B cell (primary cell): ENCODE data around the gene ZNF346. TPM values are rescaled to one million over a fixed set of nuclear protein-coding genes. Genes with fewer than 3 reads are reported as not detected.

Experiments used
- ATAC-seq: fragments of 200-7000 bp; cut with Tn5 transposase; one replicate; pipeline ENCODE4 v1.10.0; 2021; ENCODE audit warnings: low read depth, mild to moderate bottlenecking, moderate number of reproducible peaks, moderate library complexity
- CTCF ChIA-PET: fragments of 350-600 bp; sonication (Branson Sonifier 250); formaldehyde crosslinking; loops from one replicate; lab custom pipeline; 2021; ENCODE audit warnings: antibody characterized with exemption, inconsistent platforms; lab: Charles Lee
- POLR2A ChIA-PET: fragments of 350-600 bp; sonication (Branson Sonifier 250); formaldehyde crosslinking; loops from one replicate; lab custom pipeline; 2021; ENCODE audit warnings: antibody characterized with exemption; lab: Charles Lee
- DNase-seq: peaks from one replicate; pipeline ENCODE4 v3.0.0; 2013
- H2AFZ ChIP-seq: 2 replicates; pipeline ENCODE4 v1.6.1; 2012; ENCODE audit warnings: mild to moderate bottlenecking, low read depth, low read length; ENCODE audit not compliant: insufficient read depth, poor library complexity, severe bottlenecking
- H3K27ac ChIP-seq, 2 donors: 1 replicate in 1 of 2; 2 replicates in 1 of 2; pipeline ENCODE4 v1.5.1; 2012 to 2013; ENCODE audit warnings: low read length in 2 of 2, mild to moderate bottlenecking in 2 of 2, moderate library complexity in 1 of 2
- H3K27me3 ChIP-seq, 4 experiments: fragments of 200-600 bp in 1 of 4; sonication (generic) in 1 of 4; replicated peaks in 1 of 4; 1 replicate in 2 of 4; 2 replicates in 2 of 4; pipeline versions ENCODE4 v1.6.1 to v1.7.0; 2013 to 2016; ENCODE audit warnings: low read length in 3 of 4, mild to moderate bottlenecking in 2 of 4, mixed read lengths in 1 of 4, moderate library complexity in 1 of 4; ENCODE audit not compliant: insufficient read depth in 4 of 4, control insufficient read depth in 3 of 4; ENCODE audit errors: control extremely low read depth in 1 of 4
- H3K36me3 ChIP-seq, 2 experiments: replicated peaks in 1 of 2; 1 replicate in 1 of 2; 2 replicates in 1 of 2; pipeline versions ENCODE4 v1.6.1 to v1.7.1; 2013; ENCODE audit warnings: low read length in 1 of 2; ENCODE audit not compliant: insufficient read depth in 2 of 2, control insufficient read depth in 1 of 2; ENCODE audit errors: control extremely low read depth in 1 of 2, extremely low read depth in 1 of 2
- H3K4me1 ChIP-seq, 2 donors: fragments of 200-600 bp in 1 of 2; sonication (generic) in 1 of 2; 1 replicate in 1 of 2; 2 replicates in 1 of 2; pipeline versions ENCODE4 v1.5.1 to v1.6.1; 2013 to 2017; ENCODE audit warnings: low read length in 2 of 2; ENCODE audit not compliant: control insufficient read depth in 2 of 2, insufficient read depth in 2 of 2
- H3K4me2 ChIP-seq: replicated peaks from 2 replicates; pipeline ENCODE3; 2012; ENCODE audit warnings: mild to moderate bottlenecking, low read depth, low read length; ENCODE audit not compliant: poor library complexity, severe bottlenecking
- H3K4me3 ChIP-seq, 5 experiments: fragments of 200-600 bp in 1 of 5; sonication (generic) in 1 of 5; 1 replicate in 3 of 5; 2 replicates in 2 of 5; pipeline versions ENCODE4 v1.5.1 to v1.7.0; 2011 to 2016; ENCODE audit warnings: low read length in 4 of 5, mild to moderate bottlenecking in 4 of 5, low read depth in 2 of 5, control low read depth in 1 of 5, moderate library complexity in 1 of 5; ENCODE audit not compliant: insufficient read depth in 1 of 5; ENCODE audit errors: control extremely low read depth in 1 of 5, extremely low read depth in 1 of 5
- H3K79me2 ChIP-seq: fragments of 200-600 bp; sonication (generic); one replicate; pipeline ENCODE4 v1.6.0; 2016; ENCODE audit warnings: low read length; ENCODE audit not compliant: control insufficient read depth, insufficient read depth
- H3K9ac ChIP-seq: fragments of 200-600 bp; sonication (generic); 2 replicates; pipeline ENCODE4 v1.6.1; 2017; ENCODE audit warnings: mild to moderate bottlenecking, low read length, moderate library complexity
- H3K9me3 ChIP-seq, 3 donors: one replicate each; pipeline versions ENCODE4 v1.6.1 to v1.7.1; 2013; ENCODE audit warnings: low read length in 2 of 3; ENCODE audit not compliant: control insufficient read depth in 2 of 3, insufficient read depth in 1 of 3; ENCODE audit errors: control extremely low read depth in 1 of 3
- H4K20me1 ChIP-seq: 2 replicates; pipeline ENCODE4 v1.6.0; 2012; ENCODE audit warnings: mild to moderate bottlenecking, low read length; ENCODE audit not compliant: insufficient read depth, control insufficient read depth, poor library complexity, severe bottlenecking
- H3K27ac Mint-ChIP-seq: one replicate; pipeline ENCODE4 v1.8.0; 2021; ENCODE audit warnings: mixed read lengths
- H3K27me3 Mint-ChIP-seq: one replicate; pipeline ENCODE4 v1.8.0; 2021; ENCODE audit warnings: mixed read lengths
- H3K4me1 Mint-ChIP-seq: one replicate; pipeline ENCODE4 v1.8.0; 2021; ENCODE audit warnings: mixed read lengths
- H3K4me3 Mint-ChIP-seq: one replicate; pipeline ENCODE4 v1.8.0; 2021; ENCODE audit warnings: mixed read lengths
- H3K9me3 Mint-ChIP-seq: one replicate; pipeline ENCODE4 v1.8.0; 2022; ENCODE audit warnings: mixed read lengths; ENCODE audit not compliant: insufficient read depth
- EZH2 ChIP-seq: IDR thresholded peaks from 2 replicates; pipeline ENCODE4 v1.6.1; 2012; ENCODE audit warnings: borderline replicate concordance, low read depth, mild to moderate bottlenecking, moderate library complexity, low read length; ENCODE audit not compliant: insufficient read depth, poor library complexity, severe bottlenecking
- WGBS: methylation state at CpG from one replicate; pipeline ENCODE4 v1.1.5; 2013; ENCODE audit warnings: missing lambda C conversion rate; ENCODE audit not compliant: insufficient coverage; 5-methylcytosine and 5-hydroxymethylcytosine counted together
- intact Hi-C: fragments of 100-400 bp; cut with micrococcal nuclease; formaldehyde crosslinking; loops from one replicate; pipeline ENCODE4 v1.10.0; 2022
- polyA plus RNA-seq: library from polyadenylated mRNA; depleted of rRNA; stranded (reverse); fragments of >200 nt; gene quantifications from 2 replicates; pipeline ENCODE4 v1.2.3, GENCODE V29; 2012
- total RNA-seq, 2 donors: library from RNA; stranded (reverse); fragments of 120-200 nt in 1 of 2; gene quantifications; 1 replicate in 1 of 2; 2 replicates in 1 of 2; pipeline versions ENCODE4 v1.2.3 to v1.2.4, GENCODE V29; 2013 to 2022
- TF ChIP-seq, protein P1 (sequence below): fragments of 200-600 bp; IDR thresholded peaks from one replicate; pipeline ENCODE4 v1.8.0; 2022; ENCODE audit warnings: antibody characterized with exemption, mild to moderate bottlenecking

ZNF346 gene
- total and polyA plus RNA-seq, 2 donors (not counting 1 experiment from before 2014, with no cell fraction given) = 20.2 to 38.4 TPM

DNA sequence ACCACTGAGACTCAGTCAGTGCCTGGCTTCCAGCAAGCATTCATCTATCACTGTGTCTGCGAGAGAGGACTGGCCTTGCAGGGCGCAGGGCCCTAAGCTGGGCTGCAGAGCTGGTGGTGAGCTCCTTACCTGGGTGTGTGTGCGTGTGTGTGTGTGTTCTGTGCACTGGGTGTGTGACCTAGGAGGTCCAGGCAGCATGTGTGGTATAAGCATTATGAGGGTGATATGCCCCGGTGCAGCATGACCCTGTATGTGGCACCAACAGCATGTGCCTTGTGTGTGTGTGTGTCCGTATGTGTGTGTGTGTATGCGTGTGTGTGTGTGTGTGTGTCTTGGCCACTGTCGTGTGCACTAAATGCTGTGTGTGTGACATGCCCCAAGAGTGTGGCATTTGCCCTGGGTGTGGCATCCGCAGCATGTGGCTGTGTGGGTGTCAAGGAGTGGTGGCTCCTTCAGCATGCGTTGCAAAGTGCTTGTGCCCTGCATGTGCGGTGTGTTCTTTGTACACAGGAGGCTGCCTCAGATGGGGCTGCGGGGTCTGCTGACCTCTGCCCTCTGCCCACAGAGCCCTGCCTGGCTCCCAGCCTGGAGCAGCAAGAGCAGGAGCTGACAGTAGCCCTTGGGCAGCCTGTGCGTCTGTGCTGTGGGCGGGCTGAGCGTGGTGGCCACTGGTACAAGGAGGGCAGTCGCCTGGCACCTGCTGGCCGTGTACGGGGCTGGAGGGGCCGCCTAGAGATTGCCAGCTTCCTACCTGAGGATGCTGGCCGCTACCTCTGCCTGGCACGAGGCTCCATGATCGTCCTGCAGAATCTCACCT is 67.5 kb downstream of the ZNF346 start:
- H3K4me3 Mint-ChIP-seq = no peak overlapping the region

More for the DNA sequence above, 67.5 kb downstream of the ZNF346 start:
- Histone ChIP-seq H3K9ac (no peak overlapping the region), H3K79me2 (no peaks in the 10 kb centered on the region), H4K20me1 (no peaks in the 10 kb centered on the region), H2AFZ (no peak overlapping the region), H3K4me1 (peaks cover 12 to 19% of the 10 kb centered on the region in 2 donors), H3K4me2 (no peak overlapping the region), H3K27me3 (peaks cover 0 to 14% (median 3%) of the 10 kb centered on the region in 4 experiments), H3K4me3 (no peak overlapping the region), H3K9me3 (peaks cover 0 to 5% (median 0%) of the 10 kb centered on the region in 3 donors), H3K36me3 (no peaks in the 10 kb centered on the region), H3K27ac (no peak overlapping the region)
- Mint-ChIP-seq H3K27ac (no peak overlapping the region), H3K4me1 (peaks cover 21% of the 10 kb centered on the region), H3K27me3 (peaks cover 4% of the 10 kb centered on the region), H3K9me3 (no peaks in the 10 kb centered on the region)
- ChIA-PET CTCF (interaction anchor here (1.0 to 1.2 kb wide), 3 partner anchors 16 to 24 kb away, joined by 3 to 4 read pairs (median 3); no protein-coding TSS in a partner anchor), POLR2A (interaction anchor here (0.6 kb wide), 1 partner anchor 231 kb away, joined by 15 read pairs; no protein-coding TSS in a partner anchor)
- no peak for ATAC-seq
- TF ChIP-seq EZH2 = no peak
- TF ChIP-seq, protein P1, sequence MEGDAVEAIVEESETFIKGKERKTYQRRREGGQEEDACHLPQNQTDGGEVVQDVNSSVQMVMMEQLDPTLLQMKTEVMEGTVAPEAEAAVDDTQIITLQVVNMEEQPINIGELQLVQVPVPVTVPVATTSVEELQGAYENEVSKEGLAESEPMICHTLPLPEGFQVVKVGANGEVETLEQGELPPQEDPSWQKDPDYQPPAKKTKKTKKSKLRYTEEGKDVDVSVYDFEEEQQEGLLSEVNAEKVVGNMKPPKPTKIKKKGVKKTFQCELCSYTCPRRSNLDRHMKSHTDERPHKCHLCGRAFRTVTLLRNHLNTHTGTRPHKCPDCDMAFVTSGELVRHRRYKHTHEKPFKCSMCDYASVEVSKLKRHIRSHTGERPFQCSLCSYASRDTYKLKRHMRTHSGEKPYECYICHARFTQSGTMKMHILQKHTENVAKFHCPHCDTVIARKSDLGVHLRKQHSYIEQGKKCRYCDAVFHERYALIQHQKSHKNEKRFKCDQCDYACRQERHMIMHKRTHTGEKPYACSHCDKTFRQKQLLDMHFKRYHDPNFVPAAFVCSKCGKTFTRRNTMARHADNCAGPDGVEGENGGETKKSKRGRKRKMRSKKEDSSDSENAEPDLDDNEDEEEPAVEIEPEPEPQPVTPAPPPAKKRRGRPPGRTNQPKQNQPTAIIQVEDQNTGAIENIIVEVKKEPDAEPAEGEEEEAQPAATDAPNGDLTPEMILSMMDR = no peak
- no peak for DNase-seq
- 85% methylated on average over 21 of the region's 21 CpGs for WGBS
- intact Hi-C loops = no loop called here
